Inflammatory macrophage treated with lipopolysaccharide for 1 hour (primary cell): Measurements from ENCODE around the gene ARHGEF2.

ENCODE experiments used
- DNase-seq, 2 donors: peaks; one replicate each; pipeline ENCODE4 v3.0.0-alpha.2; 2020 to 2022

The ARHGEF2 gene

DNA sequence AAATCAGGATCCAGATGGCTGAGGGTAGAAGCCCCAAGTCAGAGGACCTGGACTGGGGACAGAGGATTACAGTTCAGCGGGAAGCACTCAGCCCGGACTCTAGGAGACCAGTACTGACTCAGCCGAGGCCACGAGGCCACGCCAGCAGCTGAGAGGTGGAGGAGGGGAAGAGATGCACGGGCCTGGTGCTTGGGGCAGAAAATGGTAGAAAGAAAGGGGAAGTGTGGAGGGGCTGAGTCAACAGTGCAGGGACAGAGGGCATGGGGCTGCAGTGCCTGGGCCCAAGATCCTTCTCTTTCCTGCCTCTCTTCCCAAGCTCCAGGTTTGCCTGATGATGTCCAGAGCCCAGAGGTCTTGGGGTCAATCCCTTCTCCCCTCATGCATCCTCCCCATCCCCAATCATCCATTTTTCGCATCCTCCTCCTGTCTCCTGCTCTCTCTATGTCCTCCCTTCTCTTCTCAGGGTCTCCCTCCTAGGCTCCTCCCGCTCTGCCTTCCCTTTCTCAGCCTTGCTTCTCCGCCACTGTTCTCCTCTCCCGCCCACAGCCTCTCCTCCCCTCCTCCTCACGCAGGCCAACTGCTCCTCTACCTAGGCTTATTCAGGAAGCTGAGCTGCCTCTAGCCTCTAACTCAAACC is 7.7 kb downstream of the ARHGEF2 start:
- DNase-seq: peak; percentile 93 to 94

DNA sequence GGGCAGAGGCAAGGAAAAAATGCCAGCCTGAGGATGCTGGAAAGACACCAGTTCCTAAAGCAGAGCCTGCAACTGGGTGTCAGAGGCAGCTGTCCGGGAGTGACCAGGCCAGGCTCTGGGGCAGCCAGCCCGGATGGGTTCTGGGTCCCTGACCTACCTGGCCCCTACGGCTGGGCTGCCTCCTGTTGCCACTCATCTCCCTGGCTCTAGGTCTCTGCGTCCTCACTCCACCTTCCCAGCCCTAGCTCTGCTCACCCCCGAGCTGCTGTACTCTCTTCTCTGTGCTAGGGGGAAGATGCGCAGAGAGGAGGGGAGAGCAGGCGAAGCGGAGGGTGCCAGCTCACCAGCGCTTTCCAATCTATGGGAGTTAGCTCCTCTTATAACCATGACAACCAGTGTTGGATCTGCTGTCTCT is 9.0 kb downstream of the ARHGEF2 start:
- no peak for DNase-seq

- DNase-seq: no peak
Observed at GRCh38 chr1:155968670-155969069, 9.7 kb downstream of the ARHGEF2 start.

- DNase-seq: no peak
Observed at GRCh38 chr1:155968051-155968400, 10.3 kb downstream of the ARHGEF2 start.

DNA sequence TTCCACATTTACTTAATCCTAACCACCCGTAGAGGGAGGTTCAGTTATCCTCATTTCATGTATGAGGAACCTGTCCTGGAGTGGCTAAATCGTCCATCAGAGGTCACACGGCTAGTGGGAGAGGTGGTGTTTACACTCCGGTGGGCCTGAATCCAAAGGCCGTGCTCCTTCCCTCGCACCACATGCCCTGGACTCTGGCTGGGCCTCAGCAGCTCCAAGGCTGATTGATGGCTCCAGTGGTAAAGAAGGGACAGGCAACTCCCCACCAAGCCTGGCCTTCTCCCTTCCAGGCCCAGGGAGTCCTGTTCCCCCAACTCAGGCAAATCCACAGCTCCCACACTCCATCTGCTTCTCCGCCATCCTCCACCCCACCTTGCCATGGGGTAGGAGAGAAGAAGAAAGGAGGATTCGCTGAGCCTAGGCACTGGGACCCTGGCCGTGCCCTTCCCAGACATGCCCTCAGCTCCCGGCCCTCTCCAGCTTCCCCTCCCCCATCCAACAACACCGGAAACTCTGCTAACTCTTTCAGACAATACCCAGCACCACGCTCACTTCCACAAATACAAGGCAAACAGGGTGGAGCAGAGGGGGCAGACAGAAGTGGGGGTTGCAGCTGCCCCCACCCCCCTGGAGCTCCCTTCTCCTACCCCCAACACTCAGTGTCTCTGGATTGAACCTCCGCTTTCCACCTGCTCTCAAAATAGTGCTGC is 10.9 kb downstream of the ARHGEF2 start:
- DNase-seq: peak; percentile 45 to 72

GRCh38 chr1:155966750-155967149 is 11.6 kb downstream of the ARHGEF2 start:
- DNase-seq: no peak

DNA sequence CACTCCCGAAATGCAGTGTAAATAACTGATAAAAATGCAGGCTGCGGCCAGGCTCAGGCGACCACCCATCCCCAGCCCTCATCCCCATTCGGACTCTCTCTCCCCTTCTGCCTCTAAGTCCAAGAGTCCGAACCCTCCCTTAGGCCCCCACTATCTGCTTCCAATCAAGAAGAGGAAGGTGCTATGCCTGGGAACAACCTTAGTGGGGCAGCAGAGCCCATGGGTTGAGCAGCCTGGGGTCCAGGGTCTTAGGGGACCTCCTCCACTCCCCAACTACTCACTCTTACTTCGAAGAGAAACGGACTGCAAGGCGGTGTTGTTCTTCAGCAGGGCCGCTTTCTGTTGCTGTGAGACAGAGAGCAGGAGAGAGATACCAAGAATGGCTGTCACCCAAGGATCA is 12.2 kb downstream of the ARHGEF2 start:
- no peak for DNase-seq

GRCh38 chr1:155964193-155964592 is 14.2 kb downstream of the ARHGEF2 start:
- DNase-seq: no peak

GRCh38 chr1:155962599-155963211 is 15.6 kb downstream of the ARHGEF2 start:
- DNase-seq: no peak

DNA sequence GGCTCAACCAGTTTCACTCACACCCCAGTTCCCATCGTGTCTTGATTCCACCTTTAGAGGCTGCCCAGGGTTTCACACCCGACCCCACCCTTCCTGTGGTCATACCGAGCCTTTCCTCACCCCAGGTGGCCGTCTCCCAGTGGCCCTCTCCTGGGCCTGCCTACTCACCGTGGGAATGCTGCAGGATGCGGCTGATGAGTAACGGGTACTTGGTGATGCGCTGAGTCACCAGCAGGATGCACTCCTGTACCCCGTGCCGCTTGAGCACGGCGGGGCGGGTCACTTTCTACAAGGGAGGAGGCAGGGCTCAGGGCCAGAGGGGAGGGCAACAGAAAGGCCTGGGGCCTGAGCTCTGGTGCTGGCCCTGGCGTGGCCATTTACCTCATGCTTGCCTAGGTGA is 16.4 kb downstream of the ARHGEF2 start:
- DNase-seq: peak in 1 of 2 donors; percentile 61

DNA sequence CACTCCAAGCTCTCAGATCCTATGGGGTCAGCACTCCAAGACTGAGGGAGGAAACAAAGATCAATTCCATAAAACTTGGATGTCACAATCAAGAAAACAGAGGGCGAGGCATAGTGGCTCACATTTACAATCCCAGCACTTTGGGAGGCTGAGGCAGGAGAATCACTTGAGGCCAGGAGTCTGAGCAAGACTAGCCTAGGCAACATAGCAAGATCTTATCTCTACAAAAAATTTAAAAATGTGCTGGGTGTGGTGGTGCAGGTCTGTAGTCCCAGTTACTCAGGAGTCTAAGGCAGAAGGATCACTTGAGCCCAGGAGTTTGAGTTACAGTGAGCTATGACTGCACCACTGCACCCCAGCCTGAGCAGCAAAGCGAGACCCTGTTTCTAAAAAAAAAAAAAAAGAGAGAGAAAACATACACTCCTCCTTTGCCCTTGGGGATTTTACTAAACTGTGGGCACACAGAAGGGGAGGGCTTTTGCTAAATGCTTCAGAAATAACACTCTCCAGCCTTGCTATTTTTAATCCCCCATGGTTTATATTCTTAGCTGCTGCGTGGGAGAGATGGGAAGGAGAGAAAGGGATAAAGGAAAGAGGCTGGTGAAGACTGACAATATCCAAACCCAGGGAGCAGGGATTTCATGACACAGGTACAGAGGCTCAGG is 18.1 kb downstream of the ARHGEF2 start:
- DNase-seq: no peak

GRCh38 chr1:155957411-155957915 is 20.9 kb downstream of the ARHGEF2 start:
- no peak for DNase-seq

GRCh38 chr1:155954645-155955044 is 23.7 kb downstream of the ARHGEF2 start:
- no peak for DNase-seq

DNA sequence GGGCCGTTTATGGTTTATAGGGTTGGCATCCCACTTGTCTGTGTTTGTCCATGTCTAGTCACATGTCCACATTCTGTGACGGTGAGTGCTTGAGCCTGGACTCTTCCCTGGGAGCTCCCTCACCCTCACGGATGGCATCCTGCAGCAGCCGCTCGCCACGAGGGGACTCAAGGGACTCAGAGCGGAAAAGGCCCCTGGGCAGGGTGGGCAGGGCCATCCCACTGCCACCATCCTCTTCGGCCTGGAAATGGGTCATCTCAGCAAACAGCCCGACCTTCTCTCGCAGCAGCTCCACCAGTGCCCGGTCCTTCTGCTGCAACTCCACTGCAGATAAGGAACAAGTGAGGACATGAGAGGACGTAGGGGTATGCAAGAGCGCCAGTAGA is 25.8 kb downstream of the ARHGEF2 start:
- no peak for DNase-seq

- DNase-seq: no peak
Observed at GRCh38 chr1:155951753-155952504, 26.4 kb downstream of the ARHGEF2 start.

DNA sequence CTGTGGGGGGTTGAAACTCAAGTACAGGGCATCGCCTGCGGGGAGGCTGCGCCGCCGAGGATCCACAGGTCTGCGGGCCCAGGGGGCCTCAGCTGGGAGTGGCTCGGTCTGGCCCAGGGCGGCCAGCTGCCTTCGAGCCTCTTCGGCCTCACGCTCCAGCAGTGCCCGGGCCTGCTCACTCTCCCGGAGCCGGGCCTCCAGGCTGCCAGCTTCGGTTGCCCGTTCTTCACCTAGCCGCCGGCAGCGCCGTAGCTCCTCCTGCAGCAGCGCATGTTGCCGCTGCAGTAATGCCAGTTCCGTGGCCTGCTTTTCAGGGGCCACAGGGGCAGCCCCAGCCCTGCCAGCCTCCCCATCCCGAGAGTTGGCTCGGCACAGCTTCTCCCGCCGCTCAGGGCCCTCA is 27.5 kb downstream of the ARHGEF2 start:
- DNase-seq: no peak

GRCh38 chr1:155947741-155948140 is 30.6 kb downstream of the ARHGEF2 start:
- DNase-seq: no peak

- DNase-seq: no peak
Observed at GRCh38 chr1:155947292-155947691, 31.1 kb downstream of the ARHGEF2 start.

DNA sequence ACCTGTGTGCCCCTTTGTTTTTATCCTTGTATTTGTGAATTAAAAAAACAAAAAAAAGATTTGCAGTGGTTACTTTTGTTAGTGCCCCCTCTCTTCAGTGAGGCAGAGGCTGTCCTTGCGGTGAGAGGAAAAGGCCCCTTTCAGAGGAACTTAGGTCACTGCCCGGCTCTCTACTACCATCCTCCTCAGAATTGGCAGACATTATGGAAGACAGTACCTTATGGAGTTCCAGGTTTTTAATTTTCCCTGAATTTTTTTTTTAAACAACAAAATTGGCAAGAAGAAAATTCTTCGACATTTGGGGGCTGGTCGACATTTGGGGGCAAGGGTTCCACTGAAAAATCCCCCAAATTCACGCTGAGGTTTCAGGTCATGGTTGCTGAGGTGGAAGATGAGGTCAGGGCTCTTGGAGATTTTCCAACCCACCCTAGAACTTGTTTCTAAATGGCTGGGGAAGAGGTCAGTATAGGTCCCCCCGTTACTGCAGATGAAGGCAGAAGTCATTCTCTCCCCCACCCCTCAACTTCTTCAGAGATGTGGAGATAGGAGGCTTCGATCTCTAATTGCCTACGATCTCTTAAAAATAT is 31.6 kb downstream of the ARHGEF2 start:
- DNase-seq: no peak

DNA sequence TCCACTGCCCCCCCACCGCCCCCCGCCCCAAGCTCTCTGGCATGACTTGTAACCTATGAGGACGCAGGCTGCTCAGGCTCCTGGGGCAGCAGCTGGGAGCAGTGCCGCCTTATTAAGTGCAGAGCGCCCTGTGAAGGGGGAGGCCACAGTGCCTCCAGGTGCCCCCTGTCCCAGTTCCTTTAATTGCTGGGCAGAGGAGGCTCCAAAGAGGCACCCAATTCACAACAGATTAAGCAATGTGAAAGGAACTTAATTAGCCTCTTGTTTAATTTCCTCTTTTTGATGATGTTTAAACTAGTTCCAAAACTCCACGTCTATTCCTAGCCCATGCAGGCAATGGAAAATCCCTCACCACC is 33.9 kb downstream of the ARHGEF2 start:
- peak in 1 of 2 donors; percentile 43 for DNase-seq

DNA sequence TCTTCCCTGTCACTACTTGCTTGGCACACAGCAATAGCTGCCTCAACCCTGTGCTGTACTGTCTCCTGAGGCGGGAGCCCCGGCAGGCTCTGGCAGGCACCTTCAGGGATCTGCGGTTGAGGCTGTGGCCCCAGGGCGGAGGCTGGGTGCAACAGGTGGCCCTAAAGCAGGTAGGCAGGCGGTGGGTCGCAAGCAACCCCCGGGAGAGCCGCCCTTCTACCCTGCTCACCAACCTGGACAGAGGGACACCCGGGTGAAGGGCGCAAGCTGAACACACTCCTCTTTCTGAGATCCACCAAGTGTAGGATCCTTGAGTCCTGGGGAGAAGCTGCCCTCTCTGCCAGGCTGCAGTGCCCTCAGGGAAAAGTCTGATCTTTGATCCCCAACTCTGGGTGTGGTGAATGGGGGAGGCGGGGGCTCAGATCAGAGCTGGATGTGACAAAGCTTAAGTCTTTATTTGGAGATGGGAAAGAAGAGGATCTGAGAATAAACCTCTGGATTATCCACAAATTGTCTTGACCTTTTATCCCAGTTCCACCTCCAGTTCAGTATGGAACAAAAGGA is 35.7 kb downstream of the ARHGEF2 start:
- DNase-seq: no peak

GRCh38 chr1:155941845-155942531 is 36.4 kb downstream of the ARHGEF2 start:
- DNase-seq: no peak
